GM11168 (cell line): ENCODE data around the gene ZNF496.
"Not testable (repeated sequence)": the region's sequence is repeated elsewhere in the genome, so short reads cannot be mapped to it uniquely, and the experiment has no call there.

Experiments
- in situ Hi-C: fragments of 300-500 bp; cut with MboI; formaldehyde crosslinking; loops from one replicate; pipeline ENCODE4 v1.12.0; 2022; ENCODE audit warnings: low sequenced_read_pairs; ENCODE audit not compliant: unreplicated experiment

ZNF496 gene

GRCh38 chr1:247360116-247360898 is 28.6 kb upstream of the ZNF496 start:
- in situ Hi-C loops = no loop called here

- in situ Hi-C loops = no loop called here
Measured at GRCh38 chr1:247359559-247359958, 27.9 kb upstream of the ZNF496 start.

GRCh38 chr1:247358920-247359319 is 27.3 kb upstream of the ZNF496 start:
- in situ Hi-C loops = no loop called here

GRCh38 chr1:247357781-247358211 is 26.1 kb upstream of the ZNF496 start:
- in situ Hi-C loops = no loop called here

GRCh38 chr1:247357052-247357780 is 25.5 kb upstream of the ZNF496 start:
- in situ Hi-C loops = no loop called here

- in situ Hi-C loops = not testable (repeated sequence)
Measured at GRCh38 chr1:247355160-247355559, 23.5 kb upstream of the ZNF496 start.

DNA sequence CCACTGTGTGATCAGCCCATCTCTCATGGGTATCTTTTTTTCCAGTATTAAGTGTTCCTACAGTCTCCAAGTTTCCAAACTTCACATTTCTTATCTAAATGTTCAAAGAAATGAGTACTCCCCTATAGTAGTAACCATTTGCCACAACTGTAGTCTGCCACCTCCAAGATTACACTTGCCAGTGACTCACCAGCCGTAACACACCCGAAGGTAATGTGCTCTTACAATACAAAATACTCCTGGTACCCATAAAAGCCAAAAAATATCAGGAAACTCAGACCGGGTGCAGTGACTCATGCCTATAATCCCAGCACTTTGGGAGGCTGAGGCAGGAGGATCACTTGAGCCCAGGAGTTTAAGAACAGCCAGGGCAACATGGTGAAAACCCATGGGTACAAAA is 20.5 kb upstream of the ZNF496 start:
- in situ Hi-C loops = no loop called here

DNA sequence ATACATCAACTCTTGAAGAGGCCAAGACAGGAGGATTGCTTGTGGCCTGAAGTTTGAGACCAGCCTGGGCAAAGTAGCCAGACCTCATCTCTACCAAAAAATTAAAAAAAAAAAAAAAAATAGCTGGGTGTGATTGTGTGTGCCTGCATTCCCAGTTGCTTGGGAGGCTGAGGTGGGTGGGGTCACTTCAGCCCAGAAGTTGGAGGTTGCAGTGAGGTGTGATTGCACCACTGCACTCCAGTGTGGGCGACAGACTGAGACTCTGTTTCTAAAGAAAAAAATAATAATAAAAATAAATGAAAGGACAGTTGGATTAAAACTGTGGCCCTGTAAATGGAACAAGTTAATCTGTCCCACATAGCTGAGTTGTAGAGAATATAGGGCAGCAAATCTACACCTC is 18.9 kb upstream of the ZNF496 start:
- in situ Hi-C loops = no loop called here

- in situ Hi-C loops = no loop called here
Measured at GRCh38 chr1:247347477-247348222, 16.0 kb upstream of the ZNF496 start.

- in situ Hi-C loops = no loop called here
Measured at GRCh38 chr1:247345881-247346280, 14.2 kb upstream of the ZNF496 start.

- in situ Hi-C loops = no loop called here
Measured at GRCh38 chr1:247343801-247344200, 12.1 kb upstream of the ZNF496 start.

- in situ Hi-C loops = no loop called here
Measured at GRCh38 chr1:247338723-247339275, 7.1 kb upstream of the ZNF496 start.

DNA sequence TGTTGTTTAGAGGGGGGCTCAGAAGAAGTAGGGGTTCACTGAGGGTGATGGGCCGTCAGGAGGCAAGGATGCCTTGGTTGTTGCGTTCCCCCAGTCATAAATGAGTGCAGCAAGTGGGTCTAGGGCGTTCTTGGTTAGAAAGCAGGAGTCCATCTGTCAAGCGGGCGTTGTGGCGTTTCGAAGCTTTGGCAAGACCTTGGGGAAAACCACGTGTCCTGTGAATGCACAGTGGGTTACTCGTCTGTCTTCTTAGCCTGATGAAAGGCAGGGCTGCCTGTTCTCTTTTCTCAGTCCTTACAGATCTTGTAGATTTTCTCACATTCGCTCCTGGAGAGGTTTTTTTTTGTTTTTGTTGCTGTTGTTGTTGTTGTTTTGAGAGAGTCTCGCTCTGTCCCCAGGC is 6.3 kb upstream of the ZNF496 start:
- in situ Hi-C loops = no loop called here

DNA sequence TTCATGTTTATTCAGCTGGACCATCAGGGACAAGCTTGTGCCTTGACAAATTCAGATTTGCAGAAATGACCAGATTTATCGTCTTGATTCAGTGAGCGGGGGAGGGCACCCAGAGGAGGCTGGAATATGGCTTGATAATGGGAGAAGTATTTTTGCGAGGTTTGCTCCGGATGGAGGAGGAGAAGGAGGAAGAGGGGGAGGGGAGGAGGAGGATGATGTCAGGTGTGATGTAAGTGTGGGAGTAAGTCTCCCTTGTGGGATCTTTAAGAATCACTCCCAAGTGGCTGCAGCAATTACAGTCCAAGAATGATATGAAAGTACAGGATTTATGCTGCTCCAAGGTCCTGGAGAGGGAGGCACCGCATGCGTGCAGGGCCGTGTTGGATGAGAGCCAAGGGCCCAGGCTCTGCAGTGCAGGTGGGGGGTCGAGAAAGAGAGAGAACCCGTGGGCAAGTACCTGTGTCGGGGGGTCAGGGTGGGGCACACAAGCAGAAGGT is 5.6 kb upstream of the ZNF496 start:
- in situ Hi-C loops = no loop called here

GRCh38 chr1:247336390-247336789 is 4.7 kb upstream of the ZNF496 start:
- in situ Hi-C loops = no loop called here

DNA sequence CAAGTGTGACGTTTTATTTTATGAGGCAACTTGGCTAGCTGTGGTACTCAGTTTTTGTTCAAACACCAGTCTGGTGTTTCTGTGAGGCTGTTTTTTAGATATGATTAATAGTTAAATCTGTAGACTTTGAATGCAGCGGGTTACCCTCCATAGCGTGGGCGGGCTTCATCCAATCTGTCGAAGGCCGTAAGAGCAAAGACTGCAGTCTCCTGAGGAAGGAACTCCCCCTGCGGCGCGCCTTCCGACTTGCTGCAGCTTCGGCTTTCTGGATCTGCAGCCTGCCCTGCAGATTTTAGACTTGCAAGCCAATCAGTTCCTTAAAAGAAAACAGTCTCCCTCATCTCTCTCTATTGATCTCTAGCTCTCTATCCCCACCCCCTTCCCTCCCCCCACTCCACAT is 4.2 kb upstream of the ZNF496 start:
- in situ Hi-C loops = no loop called here

DNA sequence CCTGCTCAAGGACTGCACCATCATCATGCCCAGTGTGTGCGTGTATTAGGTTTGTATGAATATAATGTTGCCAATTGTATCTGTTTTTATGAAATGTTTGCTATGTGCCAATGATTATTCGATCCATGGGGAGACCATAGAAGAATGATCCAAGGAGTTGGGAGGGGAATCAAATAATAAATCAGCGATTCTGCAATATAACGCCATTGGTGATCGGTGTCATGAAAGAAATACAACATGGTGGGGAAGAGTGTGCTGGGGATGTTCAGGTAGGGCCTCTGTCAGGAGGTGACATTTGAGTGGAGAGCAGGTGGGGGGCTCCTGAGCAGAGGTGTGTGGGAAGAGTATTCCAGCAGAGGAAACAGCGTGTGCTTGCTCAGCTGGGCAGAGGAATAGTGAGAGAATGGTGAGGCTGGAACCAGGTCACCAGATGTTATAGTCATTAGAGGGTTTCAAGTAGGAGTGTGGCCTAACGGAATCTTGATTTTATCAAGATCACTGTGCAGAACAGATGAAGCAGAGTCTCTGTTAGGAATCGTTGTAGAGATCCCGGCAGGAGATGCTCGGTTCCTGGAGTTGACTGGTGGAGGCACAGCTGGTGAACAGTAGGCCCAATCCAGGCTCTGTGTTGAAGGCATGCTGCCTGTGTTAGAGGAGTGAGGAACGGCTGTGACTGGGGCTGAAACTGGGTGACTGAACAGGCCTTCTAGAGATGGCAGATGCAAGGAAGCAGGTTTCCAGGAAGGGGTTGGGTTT is 2.9 kb upstream of the ZNF496 start:
- in situ Hi-C loops = no loop called here

DNA sequence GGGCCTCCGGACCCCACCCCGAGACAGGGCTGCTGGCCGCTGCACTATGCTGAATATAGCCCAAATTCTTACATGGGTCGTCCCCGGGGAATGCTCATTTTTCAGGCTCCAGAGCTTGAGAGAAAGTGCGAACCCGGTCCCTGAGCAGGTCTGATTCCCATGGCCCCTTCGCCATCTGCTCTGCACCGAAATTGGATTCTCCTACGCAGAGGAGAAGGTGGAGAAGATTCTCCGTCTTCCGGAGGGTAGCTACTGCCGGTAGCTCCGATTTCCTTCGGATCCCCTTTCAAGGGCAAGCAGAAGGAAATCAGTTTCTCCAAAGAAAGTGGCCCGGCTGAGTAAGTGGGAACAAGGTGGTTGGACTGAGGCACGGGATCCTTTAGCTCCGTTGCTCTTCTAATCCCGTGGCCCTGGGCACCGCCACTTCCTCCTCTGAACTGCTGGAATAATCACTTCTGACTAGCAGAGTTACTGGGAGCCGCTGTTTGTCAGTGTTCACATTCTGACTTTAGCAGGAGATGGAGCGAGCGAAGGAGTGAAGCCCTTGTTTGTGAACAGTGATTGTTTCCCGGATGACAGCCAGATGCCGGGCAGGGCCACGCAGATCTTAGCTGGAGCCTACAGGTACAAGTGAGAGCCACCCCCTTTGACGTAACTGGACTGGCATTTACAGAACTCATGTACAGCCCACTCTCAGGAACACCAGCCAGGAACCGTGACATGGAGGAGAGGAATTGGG is 1.1 kb upstream of the ZNF496 start:
- in situ Hi-C loops = no loop called here

- in situ Hi-C loops = no loop called here
Measured at GRCh38 chr1:247332215-247332622, 552 bp upstream of the ZNF496 start.
